Glutamatergic neuron (in vitro differentiated cells): Measurements from ENCODE around the gene THAP3. TPM values are rescaled to one million over a fixed set of nuclear protein-coding genes. Genes with fewer than 3 reads are reported as not detected.
A peak's percentile ranks its signal among the peaks of the same experiment; 100 is the strongest.

Source experiments
- DNase-seq: peaks from one replicate; pipeline ENCODE4 v3.0.0; 2022
- H3K27ac Mint-ChIP-seq: one replicate; pipeline ENCODE4 v1.8.0; 2020; ENCODE audit warnings: mild to moderate bottlenecking, mixed read lengths, inconsistent platforms; ENCODE audit not compliant: unreplicated experiment
- H3K27me3 Mint-ChIP-seq: one replicate; pipeline ENCODE4 v1.8.0; 2020; ENCODE audit warnings: mild to moderate bottlenecking, moderate library complexity, mixed read lengths, inconsistent platforms; ENCODE audit not compliant: unreplicated experiment
- H3K36me3 Mint-ChIP-seq: one replicate; pipeline ENCODE4 v1.8.0; 2020; ENCODE audit warnings: mild to moderate bottlenecking, mixed read lengths, inconsistent platforms; ENCODE audit not compliant: unreplicated experiment
- H3K4me1 Mint-ChIP-seq: one replicate; pipeline ENCODE4 v1.8.0; 2020; ENCODE audit warnings: mild to moderate bottlenecking, low read depth, mixed read lengths, inconsistent platforms; ENCODE audit not compliant: unreplicated experiment
- H3K4me3 Mint-ChIP-seq: one replicate; pipeline ENCODE4 v1.8.0; 2020; ENCODE audit warnings: mild to moderate bottlenecking, mixed read lengths, inconsistent platforms; ENCODE audit not compliant: unreplicated experiment
- H3K9me3 Mint-ChIP-seq: one replicate; pipeline ENCODE4 v1.8.0; 2020; ENCODE audit warnings: mild to moderate bottlenecking, moderate library complexity, mixed read lengths, inconsistent platforms; ENCODE audit not compliant: unreplicated experiment
- total RNA-seq: library from RNA; stranded (reverse); fragmentation: NEBNext Ultra II Directional; extraction: Animal tissue kit (Norgen Biotek cat#: 25700); gene quantifications from one replicate; pipeline ENCODE4 v1.2.1, GENCODE V29; 2021; ENCODE audit not compliant: unreplicated experiment
- TF ChIP-seq, protein P1 (sequence below): fragments of 200-600 bp; sonication (generic); IDR thresholded peaks from one replicate; pipeline ENCODE4 v1.5.0; 2021; ENCODE audit not compliant: partially characterized antibody, unreplicated experiment

Gene THAP3
- total RNA-seq, 1 donor from 2014 or later: 30.2 TPM

- TF ChIP-seq, protein P1, sequence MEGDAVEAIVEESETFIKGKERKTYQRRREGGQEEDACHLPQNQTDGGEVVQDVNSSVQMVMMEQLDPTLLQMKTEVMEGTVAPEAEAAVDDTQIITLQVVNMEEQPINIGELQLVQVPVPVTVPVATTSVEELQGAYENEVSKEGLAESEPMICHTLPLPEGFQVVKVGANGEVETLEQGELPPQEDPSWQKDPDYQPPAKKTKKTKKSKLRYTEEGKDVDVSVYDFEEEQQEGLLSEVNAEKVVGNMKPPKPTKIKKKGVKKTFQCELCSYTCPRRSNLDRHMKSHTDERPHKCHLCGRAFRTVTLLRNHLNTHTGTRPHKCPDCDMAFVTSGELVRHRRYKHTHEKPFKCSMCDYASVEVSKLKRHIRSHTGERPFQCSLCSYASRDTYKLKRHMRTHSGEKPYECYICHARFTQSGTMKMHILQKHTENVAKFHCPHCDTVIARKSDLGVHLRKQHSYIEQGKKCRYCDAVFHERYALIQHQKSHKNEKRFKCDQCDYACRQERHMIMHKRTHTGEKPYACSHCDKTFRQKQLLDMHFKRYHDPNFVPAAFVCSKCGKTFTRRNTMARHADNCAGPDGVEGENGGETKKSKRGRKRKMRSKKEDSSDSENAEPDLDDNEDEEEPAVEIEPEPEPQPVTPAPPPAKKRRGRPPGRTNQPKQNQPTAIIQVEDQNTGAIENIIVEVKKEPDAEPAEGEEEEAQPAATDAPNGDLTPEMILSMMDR: no peak
- Mint-ChIP-seq H3K9me3 (peaks cover 4% of the 10 kb centered on the region), H3K4me1 (peaks cover 4% of the 10 kb centered on the region), H3K27me3 (peaks cover 7% of the 10 kb centered on the region), H3K36me3 (no peaks in the 10 kb centered on the region), H3K4me3 (no peak overlapping the region), H3K27ac (no peak overlapping the region)
- DNase-seq: no peak
Observed at GRCh38 chr1:6621429-6622391, 3.0 kb upstream of the THAP3 start.

DNA sequence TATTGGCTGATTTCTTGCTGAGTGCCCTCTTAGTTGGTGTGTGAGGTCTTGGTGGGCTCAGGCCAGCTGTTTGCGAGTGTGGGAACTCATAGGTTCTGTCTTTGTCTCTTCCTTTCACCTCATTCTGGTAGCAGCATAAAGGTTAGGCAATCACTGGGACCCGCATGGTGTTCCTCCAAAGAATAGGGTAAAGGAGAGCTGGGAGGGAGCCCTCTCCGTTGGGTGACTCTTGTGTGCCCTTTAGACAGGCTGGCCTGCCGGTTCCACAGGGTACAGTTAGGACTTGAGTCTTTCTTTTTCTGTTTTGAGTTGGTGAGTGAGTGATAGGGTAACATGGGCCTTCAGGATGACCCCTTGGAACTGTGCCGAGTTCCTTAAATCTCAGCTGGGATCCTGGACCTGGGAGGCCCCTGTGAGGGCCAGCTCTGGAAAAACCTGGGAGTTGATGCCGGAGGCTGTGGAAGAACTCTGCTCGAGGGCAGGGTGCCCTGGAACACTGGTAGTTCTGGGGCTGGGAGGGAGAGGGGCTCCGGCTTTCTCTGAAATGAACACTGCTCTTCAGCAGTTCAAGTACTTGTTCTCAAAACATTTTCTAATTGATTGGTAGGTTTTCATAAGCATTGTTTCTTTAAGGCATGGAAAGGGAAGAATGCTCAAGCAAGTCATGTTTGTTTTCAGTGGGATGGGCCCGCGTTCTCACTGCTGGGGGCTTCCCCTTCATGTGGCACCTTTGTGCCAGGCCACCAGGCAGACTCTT lies 2.1 kb upstream of the THAP3 start:
- peaks cover 5% of the 10 kb centered on the region for H3K4me1 Mint-ChIP-seq
- peaks cover 5% of the 10 kb centered on the region for H3K27me3 Mint-ChIP-seq
- no peak for DNase-seq
- TF ChIP-seq, protein P1: no peak
- H3K9me3 Mint-ChIP-seq: peaks cover 7% of the 10 kb centered on the region
- H3K36me3 Mint-ChIP-seq: no peaks in the 10 kb centered on the region
- H3K4me3 Mint-ChIP-seq: no peak overlapping the region
- no peak overlapping the region for H3K27ac Mint-ChIP-seq

GRCh38 chr1:6623269-6623965 lies 1.3 kb upstream of the THAP3 start:
- Mint-ChIP-seq H3K36me3 (no peaks in the 10 kb centered on the region), H3K27me3 (peaks cover 8% of the 10 kb centered on the region), H3K9me3 (peaks cover 7% of the 10 kb centered on the region), H3K4me3 (no peak overlapping the region), H3K27ac (no peak overlapping the region), H3K4me1 (peaks cover 11% of the 10 kb centered on the region)
- no peak for DNase-seq
- TF ChIP-seq, protein P1: no peak

GRCh38 chr1:6625584-6626149 lies 999 bp downstream of the THAP3 start:
- H3K4me1 Mint-ChIP-seq: peaks cover 11% of the 10 kb centered on the region
- TF ChIP-seq, protein P1: no peak
- H3K36me3 Mint-ChIP-seq: no peaks in the 10 kb centered on the region
- DNase-seq: no peak
- H3K9me3 Mint-ChIP-seq: peaks cover 10% of the 10 kb centered on the region
- H3K27me3 Mint-ChIP-seq: peaks cover 10% of the 10 kb centered on the region
- H3K27ac Mint-ChIP-seq: peak overlapping the region; percentile 84
- peak overlapping the region; percentile 95 for H3K4me3 Mint-ChIP-seq
